ENCODE measurements around the gene MTX3.

MTX3 gene

DNA sequence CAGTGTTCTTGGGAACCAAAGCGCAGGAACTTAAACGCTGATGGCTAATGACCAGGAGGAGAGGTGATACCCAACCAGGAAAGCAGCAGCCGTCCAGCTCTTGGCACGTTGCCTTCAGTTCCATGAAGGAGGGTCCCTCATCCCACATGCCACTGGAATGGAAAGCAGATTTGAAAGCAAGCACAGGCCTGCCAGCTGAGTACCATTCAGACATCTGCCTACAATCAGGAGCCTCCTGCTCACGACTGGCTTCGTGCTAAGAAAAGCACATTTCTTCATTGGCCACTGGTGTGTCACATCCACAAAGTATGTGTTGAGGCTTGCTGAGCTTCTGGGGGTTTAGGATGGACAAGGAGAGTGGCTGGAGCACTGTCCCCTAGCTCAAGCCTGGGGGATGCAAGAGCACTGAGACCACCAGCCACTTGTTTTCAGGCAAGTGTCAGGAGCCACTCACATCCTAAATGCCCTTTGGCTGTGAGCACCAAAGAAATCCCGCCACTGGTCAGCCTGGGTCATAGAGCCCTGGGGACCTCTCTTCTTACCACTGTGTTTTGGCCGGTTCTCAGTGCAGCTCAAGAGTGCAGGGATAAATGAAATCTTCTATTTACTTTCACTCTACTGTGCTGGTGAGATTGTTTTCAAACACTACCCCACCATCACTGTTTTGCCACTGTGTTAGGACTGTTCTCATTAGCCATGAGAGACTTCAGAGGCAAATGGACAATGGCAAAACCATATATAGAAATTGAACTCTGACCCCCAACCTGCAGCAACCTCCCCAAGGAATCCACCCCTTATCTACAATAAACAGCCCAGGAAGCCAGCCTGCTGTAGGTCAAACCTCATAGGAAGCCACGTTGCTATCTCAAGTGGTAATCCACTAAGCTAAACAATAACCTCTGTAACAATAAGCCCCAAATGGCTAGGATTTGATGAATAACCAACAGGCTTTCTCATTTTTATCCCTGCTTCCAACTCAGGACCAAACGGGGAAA lies 58.3 kb downstream of the MTX3 start:
- no peak for DNase-seq

DNA sequence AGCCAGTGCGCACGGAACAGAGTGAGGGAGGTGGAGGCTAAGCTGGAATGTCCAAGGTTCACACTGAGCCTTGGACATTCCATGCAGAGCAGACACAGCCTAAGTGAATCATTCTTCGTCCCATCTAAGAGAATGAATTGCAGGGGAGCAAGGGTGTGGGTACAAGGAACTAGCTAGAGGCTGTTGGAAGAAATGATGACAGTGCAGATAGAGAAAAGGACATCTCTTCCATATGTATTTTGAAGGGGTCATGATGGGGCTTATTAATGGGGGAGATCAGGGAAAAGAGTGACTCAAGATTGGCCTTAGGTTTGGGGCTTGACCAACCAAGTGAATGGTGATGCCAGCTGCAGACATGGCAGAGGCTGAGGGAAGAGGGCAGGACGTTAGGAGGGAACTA lies 59.2 kb downstream of the MTX3 start:
- DNase-seq: no peak

DNA sequence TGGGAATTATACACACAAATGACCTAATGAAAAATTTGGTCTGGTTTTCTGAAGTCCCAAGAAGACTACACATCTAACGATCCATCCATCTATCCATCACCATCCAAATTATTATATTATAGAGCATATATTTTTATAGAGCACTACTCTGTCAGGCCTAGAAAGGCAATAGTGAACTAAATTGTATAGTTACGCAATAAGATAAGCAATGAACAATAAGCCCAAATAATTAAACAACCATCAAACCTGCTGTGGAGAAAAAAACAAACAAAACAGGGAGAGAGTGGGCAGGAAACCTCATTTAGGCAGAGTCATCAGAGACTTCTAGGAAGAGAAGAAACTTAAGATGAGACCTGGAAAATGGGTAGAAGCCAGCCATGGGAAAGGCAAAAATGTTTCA lies 59.7 kb downstream of the MTX3 start:
- DNase-seq: no peak

DNA sequence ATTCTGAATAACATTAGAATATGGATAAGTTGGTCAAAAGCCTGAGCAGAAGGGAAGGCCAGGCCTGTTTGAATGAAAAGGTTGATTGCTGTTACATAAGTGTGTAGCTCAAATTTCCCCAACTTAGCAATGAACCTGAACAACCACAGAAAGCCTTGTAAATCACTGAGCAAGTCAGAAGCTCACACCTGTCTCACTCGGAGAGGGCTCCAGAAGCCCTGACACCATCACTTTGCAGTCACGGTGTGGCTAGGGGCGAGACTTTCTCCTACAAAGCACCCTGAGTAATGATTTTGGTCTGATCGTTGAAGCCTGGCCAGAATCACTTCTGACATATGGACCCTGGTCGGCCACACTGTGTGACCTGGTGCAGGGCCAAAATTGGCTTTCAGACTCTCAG lies 62.0 kb downstream of the MTX3 start:
- no peak for DNase-seq

Data from NCI-H1930 (cell line).